ENCODE results near the gene NRSN2.
A peak's percentile ranks its signal among the peaks of the same experiment; 100 is the strongest.
"Not testable (repeated sequence)": the region's sequence is repeated elsewhere in the genome, so short reads cannot be mapped to it uniquely, and the experiment has no call there.

NRSN2 gene

GRCh38 chr20:356745-357144, 9.8 kb downstream of the NRSN2 start:
- no peak for DNase-seq

DNA sequence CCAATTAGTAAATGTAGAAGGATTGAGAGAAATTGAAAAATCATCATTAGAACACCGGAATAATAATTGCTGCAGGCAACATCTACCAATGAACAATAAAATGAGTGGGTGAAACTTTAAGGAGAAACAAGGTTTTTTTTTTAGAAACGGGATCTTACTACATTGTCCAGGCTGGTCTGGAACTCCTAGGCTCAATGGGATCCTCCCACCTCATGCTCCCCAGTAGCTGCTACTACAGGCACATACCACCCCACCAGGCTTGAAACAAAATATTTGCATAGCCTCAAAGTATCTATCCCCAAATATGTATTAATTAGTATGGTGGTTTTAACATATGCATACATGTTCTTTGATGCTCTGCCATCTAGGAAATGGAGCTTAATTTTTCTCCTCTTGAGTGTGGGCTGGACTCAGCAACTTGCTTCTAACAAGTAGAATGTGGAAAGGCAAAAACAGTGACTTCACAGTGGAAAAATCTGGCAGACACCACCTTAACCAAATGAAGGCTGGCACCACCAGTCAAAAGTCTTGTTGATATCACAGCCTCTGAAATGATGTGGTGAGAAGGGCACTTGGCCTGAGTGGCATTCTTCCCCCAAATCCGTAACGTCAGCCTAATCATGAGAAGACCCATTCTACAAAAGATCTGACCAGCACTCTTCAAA, 12.1 kb downstream of the NRSN2 start:
- no peak for DNase-seq

DNA sequence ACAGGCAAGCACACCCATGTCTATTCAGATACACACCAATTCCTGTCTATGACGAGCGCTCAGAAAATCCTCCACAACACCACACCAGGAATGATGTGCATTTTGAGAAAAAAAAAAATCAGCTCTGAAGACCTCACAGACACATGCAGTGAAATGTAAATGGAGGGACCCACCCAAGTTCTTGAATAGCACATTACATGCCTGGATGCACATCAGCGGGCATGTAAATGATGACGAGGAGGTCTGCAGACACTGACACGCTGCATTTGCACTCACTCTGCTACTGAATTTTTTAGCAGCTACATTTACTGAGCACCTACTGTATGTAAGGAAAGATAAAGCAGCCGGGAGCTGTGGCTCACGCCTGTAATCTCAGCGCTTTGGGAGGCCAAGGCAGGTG, 14.7 kb downstream of the NRSN2 start:
- no peak for DNase-seq

- no peak for DNase-seq
Observed at GRCh38 chr20:362271-363254, 15.7 kb downstream of the NRSN2 start.

- DNase-seq = no peak
Observed at GRCh38 chr20:363319-364078, 16.6 kb downstream of the NRSN2 start.

- DNase-seq = no peak
Observed at GRCh38 chr20:364905-365794, 18.2 kb downstream of the NRSN2 start.

GRCh38 chr20:366041-366718, 19.3 kb downstream of the NRSN2 start:
- DNase-seq = no peak

GRCh38 chr20:366719-367485, 20.0 kb downstream of the NRSN2 start:
- DNase-seq = no peak

DNA sequence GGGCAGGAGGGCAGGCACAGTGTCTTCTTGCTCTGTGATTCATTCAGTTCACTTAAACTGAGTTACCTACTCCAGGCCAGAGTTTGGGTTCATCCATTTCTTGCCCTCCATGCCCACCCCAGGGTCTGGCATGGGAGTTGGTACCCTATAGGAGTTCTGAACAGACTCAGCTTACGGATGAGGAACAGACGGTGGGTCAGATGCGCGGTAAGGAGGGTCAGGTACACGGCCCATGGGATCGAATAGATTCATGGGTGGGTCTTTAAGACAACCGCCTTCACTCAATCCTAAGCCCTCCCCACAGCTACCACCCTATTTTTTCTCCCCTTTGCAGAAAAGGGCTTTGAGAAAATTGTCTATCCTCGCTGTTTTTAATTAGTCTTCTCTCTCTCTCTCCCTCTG, 20.6 kb downstream of the NRSN2 start:
- DNase-seq = no peak

- DNase-seq = no peak
Observed at GRCh38 chr20:368915-369314, 22.0 kb downstream of the NRSN2 start.

DNA sequence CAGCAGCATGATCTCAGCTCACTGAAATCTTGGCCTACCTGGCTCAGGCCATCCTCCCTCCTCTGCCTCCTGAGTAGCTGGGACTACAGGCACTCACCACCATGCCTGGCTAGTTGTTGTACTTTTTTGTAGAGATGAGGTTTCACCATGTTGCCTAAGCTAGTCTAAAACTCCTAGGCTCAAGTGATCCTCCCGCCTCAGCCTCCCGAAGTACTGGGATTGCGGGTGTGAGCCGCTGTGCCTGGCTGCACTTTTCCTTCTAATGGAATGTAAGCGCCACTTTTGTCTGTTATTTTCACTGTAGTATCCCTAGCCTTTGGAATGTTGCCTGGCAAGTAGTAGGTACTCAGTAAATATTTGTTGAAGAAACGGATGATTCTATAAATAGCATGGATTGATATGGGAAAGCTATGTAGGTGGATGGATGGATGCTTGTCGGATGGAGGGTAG, 23.3 kb downstream of the NRSN2 start:
- no peak for DNase-seq

GRCh38 chr20:370977-371754, 24.3 kb downstream of the NRSN2 start:
- no peak for DNase-seq

- DNase-seq = peak; percentile 44
Observed at GRCh38 chr20:371755-372542, 25.0 kb downstream of the NRSN2 start.

DNA sequence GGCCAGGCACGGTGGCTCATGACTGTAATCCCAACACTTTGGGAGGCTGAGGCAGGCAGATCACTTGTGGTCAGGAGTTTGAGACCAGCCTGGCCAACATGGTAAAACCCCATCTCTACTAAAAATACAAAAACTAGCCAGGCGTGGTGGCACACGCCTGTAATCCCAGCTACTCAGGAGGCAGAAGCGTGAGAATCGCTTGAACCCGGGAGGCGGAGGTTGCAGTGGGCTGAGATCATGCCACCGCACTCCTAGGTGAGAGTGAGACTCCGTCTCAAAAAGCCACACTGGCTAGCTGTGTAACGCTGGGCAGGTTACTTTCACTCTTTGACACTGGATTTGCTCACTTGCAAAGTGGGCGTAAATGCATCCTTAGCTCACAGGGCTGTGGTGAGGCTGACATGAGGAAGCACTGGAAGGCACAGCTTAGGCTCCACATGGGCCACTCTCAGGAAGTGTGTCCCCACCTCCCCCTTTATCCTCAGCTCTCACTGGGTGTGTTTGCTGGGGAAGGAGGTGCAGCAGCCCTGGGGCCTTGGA, 25.7 kb downstream of the NRSN2 start:
- not testable (repeated sequence) for DNase-seq

DNA sequence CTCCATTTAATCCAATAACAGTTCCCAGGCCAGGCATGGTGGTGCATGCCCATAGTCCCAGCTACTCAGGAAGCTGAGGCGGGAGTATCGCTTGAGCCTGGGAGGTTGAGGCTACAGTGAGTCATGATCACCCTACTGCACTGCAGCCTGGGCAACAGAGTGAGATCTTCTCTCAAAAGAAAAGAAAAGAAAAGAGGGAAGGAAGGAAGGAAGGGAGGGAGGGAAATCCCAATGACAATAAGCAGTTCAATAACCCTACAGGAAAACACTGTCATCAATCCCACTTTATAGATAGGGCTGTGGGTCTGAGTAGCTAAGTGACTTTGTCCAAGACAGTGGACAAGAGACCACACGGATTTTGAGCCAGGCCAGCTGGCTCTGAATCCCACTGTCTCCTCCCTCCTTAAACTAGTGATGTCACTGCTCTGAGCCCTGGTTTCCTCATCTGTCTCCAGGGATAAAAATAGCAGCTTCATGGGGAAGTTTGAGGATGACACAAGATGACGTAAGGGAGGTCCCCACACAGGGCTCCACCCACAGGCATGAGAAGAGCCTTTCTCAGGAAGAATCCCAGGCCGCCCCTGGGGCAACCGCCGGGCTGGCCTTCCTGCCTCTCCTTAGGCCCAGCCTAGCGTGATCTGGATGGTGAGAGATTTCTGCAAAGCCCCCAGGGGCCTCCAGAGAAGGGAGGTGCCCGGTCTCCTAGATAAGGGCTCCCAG, 26.4 kb downstream of the NRSN2 start:
- no peak for DNase-seq

DNA sequence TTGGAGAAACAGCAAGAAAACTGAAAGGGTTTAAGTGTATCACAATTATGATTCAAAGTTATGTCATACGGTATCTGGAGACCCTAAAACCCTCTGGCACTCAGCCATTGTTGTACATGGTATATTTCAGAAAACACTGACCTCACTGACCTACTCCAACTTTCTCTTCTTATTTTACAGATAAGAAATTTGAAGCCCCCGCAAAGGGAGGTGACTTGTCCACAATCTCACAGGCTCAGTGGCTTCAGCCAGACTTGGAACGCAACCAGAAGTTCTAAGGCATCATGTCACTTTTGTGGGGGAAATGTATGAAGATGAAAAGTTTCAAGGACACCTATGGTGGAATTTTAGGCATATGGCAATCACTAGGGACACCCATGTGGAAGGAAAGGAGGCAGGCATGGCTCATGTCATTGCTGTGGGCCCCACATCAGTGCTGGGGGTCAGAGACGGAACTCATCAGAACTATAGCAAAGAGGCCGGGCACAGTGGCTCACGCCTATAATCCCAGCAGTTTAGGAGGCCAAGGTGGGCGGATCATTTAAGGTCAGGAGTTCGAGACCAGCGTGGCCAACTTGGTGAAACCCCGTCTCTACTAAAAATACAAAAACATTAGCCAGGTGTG, 28.5 kb downstream of the NRSN2 start:
- no peak for DNase-seq

- no peak for DNase-seq
Observed at GRCh38 chr20:376089-376488, 29.2 kb downstream of the NRSN2 start.

DNA sequence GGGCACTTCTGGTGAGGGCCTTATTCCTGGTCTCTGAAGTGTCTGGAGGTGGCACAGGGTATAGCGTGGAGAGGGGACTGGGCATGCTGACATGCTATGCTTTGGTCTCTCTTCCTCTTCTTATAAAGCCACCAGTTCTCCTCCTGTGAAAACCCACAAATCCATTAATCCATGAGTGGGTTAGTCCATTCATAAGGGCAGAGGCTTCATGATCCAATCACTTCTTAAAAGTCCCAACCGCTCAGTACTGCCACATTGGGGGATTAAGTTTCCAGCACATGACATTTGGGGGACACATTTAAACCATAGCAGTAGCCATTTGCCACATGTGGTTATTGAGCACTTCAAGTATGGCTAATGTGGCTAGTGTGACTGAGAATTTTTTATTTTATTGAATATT, 29.8 kb downstream of the NRSN2 start:
- DNase-seq = no peak

All from KG1 (cell line).